ENCODE results near the gene PODXL2. TPM values are rescaled to one million over a fixed set of nuclear protein-coding genes. Genes with fewer than 3 reads are reported as not detected.

The PODXL2 gene
- total RNA-seq, 1 experiment from 2014 or later = 5.7 TPM

- Histone ChIP-seq H3K4me3 (replicated peaks in 1 of 2; ENCODE audit: low read depth in 1 of 2, low read length in 2 of 2) (no peak overlapping the region), H3K4me1 (ENCODE audit: control insufficient read depth in 1 of 2, insufficient read depth in 2 of 2, low read length in 2 of 2) (peaks cover 13 to 29% of the 10 kb centered on the region in 2 experiments), H3K9ac (ENCODE audit: low read length) (no peak overlapping the region), H3K9me2 (ENCODE audit: insufficient read depth) (no peaks in the 10 kb centered on the region), H3K4me2 (ENCODE audit: low read length) (no peak overlapping the region), H3K79me2 (ENCODE audit: insufficient read depth, low read length) (no peaks in the 10 kb centered on the region), H2AFZ (ENCODE audit: low read depth, low read length, poor library complexity, severe bottlenecking) (no peak overlapping the region), H3K9me3 (ENCODE audit: control insufficient read depth in 1 of 2, insufficient read depth in 1 of 2, low read depth in 1 of 2, low read length in 2 of 2) (no peaks in the 10 kb centered on the region), H3K27ac (ENCODE audit: low read depth, low read length) (no peak overlapping the region), H3K27me3 (ENCODE audit: insufficient read depth, low read length) (no peaks in the 10 kb centered on the region), H3K36me3 (ENCODE audit: control insufficient read depth in 1 of 2, insufficient read depth in 2 of 2, low read length in 2 of 2) (no peaks in the 10 kb centered on the region), H4K20me1 (ENCODE audit: insufficient read depth) (no peaks in the 10 kb centered on the region)
- ChIA-PET POLR2A (no interaction called here), RAD21 (ENCODE audit: low non-redundant PET in 1 of 2, low total read pairs in 2 of 2, uncharacterized antibody in 2 of 2, unreplicated experiment in 2 of 2) (no interaction called here), CTCF (no interaction called here)
- no TSS peak for BruUV-seq (replicated peaks)
- intact Hi-C loops (cut with micrococcal nuclease) = no loop called here
- TF ChIP-seq JUND (IDR thresholded peaks at IDR 0.05) (no peak), POLR2A (IDR thresholded peaks at IDR 0.05; ENCODE audit: borderline replicate concordance, extremely low read depth, insufficient read depth, insufficient read length) (no peak), POLR2AphosphoS5 (IDR thresholded peaks at IDR 0.05; ENCODE audit: low read depth, low read length) (no peak), YY1 (IDR thresholded peaks at IDR 0.05; ENCODE audit: extremely low read depth, insufficient replicate concordance, low read depth, low read length) (no peak), ZBTB33 (IDR thresholded peaks at IDR 0.05; ENCODE audit: extremely low read depth, insufficient replicate concordance, low read length) (no peak), SIN3A (IDR thresholded peaks at IDR 0.05; ENCODE audit: low read depth) (no peak), ZNF274 (IDR thresholded peaks at IDR 0.05; ENCODE audit: low read depth, low read length) (no peak), TCF7L2 (IDR thresholded peaks at IDR 0.05; ENCODE audit: borderline replicate concordance, extremely low read depth, insufficient read depth, insufficient read length) (no peak), EZH2 (IDR thresholded peaks at IDR 0.05) (no peak), EGR1 (IDR thresholded peaks at IDR 0.05; ENCODE audit: low read depth) (no peak), SRF (IDR thresholded peaks at IDR 0.05; ENCODE audit: low read depth) (no peak), MAX (IDR thresholded peaks at IDR 0.05) (no peak), CTCF (IDR thresholded peaks at IDR 0.05 in 2 of 3, conservative IDR thresholded peaks at IDR 0.05 in 1 of 3; ENCODE audit: borderline replicate concordance in 1 of 3, insufficient read depth in 1 of 3, low read depth in 2 of 3, low read length in 2 of 3) (no peak), REST (IDR thresholded peaks at IDR 0.05; ENCODE audit: low read depth) (no peak), EZH2phosphoT487 (IDR thresholded peaks at IDR 0.05; ENCODE audit: borderline replicate concordance) (no peak), RAD21 (IDR thresholded peaks at IDR 0.05; ENCODE audit: low read depth) (no peak), ELF1 (IDR thresholded peaks at IDR 0.05; ENCODE audit: borderline replicate concordance, low read depth) (no peak), ATF3 (IDR thresholded peaks at IDR 0.05) (no peak), CEBPB (IDR thresholded peaks at IDR 0.05; ENCODE audit: low read depth) (no peak), CBX3 (IDR thresholded peaks at IDR 0.05; ENCODE audit: low read depth) (no peak)
- ATAC-seq (no peak), DNase-seq (ENCODE audit: low read depth, low spot score) (no peak)
Measured at GRCh38 chr3:127685708-127686511, 56.9 kb downstream of the PODXL2 start.
